Stimulated activated CD4-positive, alpha-beta T cell treated with anti-CD3 and anti-CD28 coated beads, Interleukin-12 subunit alpha, Interleukin-12 subunit beta, amount 100 ng/mL, for 48 hours (primary cell): ENCODE results near the gene ERAS.

Experiments used
- DNase-seq, 3 donors: peaks; one replicate each; pipeline ENCODE4 v3.0.0-alpha.2; 2020; ENCODE audit warnings: low read depth in 2 of 3, low spot score in 1 of 3

The ERAS gene

GRCh38 chrX:48826135-48826875, at the start of gene ERAS:
Gene ERAS (plus strand): TSS chrX:48826513. CDS start chrX:48829124, 2,611 bp downstream.
- DNase-seq = no peak

- no peak for DNase-seq
Measured at GRCh38 chrX:48776818-48777439, 49.4 kb upstream of the ERAS start.

GRCh38 chrX:48779399-48779798, 46.9 kb upstream of the ERAS start:
- no peak for DNase-seq

DNA sequence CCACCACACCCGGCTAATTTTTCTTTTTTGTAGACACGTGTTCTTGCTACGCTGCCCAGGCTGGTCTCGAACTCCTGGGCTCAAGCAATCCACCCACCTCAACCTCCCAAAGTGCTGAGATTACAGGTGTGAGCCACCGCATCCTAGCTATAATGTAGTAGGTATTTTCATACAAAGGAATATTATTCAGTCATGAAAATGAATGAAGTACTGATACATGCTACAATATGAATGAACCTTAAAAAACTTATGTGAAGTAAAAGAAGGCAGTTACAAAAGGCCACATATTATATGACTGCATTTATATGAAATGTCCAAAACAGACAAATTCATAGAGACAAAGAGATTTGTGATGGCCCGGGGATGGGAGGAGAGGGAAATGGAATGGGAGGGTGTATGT, 44.6 kb upstream of the ERAS start:
- DNase-seq = no peak

GRCh38 chrX:48782216-48782615, 44.1 kb upstream of the ERAS start:
- DNase-seq = no peak

DNA sequence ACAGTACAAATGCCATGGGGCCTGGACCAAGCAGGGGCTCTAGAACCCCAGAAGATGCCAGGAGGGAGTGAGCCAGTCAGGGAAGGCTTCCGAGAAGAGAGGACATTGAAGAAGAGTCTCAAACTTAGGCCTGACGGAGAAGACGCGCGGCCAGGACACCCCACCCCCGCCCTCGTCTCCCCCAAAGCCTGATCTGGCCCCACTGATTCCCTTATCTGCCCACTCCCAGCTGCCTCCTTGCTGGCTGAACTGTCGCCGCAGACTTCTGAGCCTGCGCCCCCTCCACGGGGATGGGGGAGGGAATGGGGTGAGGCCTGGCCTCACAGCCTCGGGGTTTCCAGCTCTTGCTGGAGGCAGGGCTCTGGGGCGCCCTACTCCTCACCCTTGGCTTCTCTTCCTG, 43.5 kb upstream of the ERAS start:
- no peak for DNase-seq

- DNase-seq = no peak
Measured at GRCh38 chrX:48784726-48785125, 41.6 kb upstream of the ERAS start.

DNA sequence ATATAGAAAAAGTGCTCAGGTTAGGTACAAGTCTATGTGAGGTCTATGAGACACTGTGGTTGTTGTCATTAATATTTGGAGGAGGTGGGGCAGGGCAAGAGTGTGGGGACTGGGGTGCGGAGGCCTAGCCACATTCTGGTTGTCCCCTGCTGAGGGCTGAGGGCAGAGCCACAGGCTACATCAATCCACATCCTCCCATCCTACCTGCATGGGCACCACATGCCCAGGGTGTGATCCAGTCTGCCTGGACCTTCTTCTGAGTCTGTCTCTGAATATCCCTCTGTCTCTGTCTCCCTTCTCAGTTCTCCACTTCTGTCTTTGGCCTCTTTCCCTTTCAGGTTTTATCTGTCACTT, 41.1 kb upstream of the ERAS start:
- DNase-seq = no peak

- DNase-seq = no peak
Measured at GRCh38 chrX:48785540-48786214, 40.6 kb upstream of the ERAS start.

DNA sequence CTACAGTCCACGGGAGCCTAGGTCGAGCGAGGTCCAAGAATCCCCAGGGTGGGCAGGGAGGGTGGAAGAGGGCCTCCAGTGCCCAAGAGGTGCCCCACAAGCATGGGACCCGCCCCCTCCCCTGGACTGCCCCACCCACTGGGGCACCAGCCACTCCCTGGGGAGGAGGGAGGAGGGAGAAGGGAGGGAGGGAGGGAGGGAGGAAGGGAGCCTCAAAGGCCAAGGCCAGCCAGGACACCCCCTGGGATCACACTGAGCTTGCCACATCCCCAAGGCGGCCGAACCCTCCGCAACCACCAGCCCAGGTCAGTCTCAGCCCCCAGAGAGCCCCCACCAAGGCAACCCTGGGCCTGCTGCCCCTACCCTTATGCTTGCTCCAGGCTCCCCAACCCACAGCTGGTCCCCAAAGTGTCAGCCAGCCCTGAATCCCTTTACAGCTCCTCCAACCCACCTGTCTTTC, 39.9 kb upstream of the ERAS start, which contains the start of gene GATA1:
Gene GATA1 (plus strand): TSS at position 250 of the 460 bp plus-strand sequence. CDS start 4,520 bp downstream, outside the sequence.
- DNase-seq = no peak

DNA sequence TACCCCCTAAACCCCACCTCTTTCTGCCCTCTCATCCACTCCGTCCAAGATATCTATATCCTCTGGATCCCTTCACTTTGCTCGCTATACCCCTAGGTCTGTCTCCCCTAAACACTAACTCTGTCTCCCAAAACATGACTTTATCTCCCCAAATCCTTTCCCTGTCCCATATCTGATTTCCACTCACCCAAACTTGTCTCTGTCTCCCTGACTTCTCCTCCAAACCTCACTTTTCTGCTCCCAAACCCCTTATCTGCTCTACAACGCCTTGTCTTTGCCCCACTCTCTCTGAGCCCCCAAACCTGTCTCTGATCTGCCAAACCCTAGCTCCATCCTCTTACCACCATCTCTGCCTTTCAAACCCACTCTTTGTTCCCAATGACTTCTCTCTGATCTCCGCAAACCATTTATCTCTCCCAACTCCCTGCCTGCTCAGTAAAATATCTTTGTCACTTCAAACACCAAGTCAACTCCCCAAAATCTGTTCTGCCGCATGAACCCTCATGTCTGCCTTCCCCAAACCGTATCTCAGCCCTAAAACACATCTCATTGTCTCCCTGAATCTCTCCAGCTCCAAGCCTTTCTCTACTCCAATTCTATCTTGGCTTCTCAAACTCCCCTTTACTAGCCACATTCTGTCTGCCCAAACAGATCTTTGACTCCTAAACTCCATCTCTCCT, 39.3 kb upstream of the ERAS start:
- no peak for DNase-seq

- DNase-seq = no peak
Measured at GRCh38 chrX:48787505-48788443, 38.5 kb upstream of the ERAS start.

- no peak for DNase-seq
Measured at GRCh38 chrX:48789366-48790220, 36.7 kb upstream of the ERAS start.

DNA sequence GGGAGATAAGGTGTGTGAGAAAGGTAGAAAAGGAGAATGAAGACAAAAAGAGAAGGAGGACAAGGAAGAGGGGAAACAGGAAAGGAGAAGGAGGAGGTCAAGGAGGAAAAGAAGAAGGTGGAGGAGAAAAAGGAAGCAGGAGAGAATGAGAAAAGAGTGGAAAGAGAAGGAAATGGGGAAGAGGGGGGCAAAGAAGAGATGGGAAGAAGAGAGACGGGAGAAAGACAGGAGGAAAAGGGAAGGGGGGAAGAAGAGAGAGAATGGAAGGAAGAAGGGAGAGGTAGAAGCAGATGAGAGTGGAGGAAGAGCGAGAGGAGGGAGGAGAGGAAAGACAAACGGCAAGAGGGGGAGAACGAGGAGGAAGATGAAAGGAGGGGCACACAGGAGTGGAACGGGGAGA, 35.8 kb upstream of the ERAS start:
- no peak for DNase-seq

DNA sequence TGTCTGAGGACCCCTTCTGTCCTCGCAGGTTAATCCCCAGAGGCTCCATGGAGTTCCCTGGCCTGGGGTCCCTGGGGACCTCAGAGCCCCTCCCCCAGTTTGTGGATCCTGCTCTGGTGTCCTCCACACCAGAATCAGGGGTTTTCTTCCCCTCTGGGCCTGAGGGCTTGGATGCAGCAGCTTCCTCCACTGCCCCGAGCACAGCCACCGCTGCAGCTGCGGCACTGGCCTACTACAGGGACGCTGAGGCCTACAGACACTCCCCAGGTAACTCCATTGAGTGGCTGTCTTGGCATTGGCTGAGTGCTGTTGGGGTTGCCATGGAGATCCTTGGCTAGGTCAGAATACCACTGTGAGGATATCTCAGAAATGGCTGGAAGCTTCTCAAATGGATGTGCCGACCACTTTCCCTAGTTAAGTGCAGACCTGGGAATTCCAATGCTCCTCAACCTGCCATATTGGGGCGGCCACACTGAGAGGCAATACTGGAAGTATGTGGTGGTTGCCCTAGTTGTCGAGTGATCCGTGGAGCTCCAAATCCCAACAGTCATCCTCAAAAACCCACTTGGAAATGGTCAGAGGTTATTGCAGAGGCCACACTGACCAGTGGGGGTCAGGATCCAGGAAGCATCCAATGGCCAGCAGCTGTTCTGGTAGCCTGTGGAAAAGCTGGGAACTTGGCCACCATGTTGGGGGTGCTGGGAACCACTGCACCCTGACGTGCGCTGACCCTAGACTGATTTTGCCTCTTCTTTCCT, 35.1 kb upstream of the ERAS start:
- no peak for DNase-seq

DNA sequence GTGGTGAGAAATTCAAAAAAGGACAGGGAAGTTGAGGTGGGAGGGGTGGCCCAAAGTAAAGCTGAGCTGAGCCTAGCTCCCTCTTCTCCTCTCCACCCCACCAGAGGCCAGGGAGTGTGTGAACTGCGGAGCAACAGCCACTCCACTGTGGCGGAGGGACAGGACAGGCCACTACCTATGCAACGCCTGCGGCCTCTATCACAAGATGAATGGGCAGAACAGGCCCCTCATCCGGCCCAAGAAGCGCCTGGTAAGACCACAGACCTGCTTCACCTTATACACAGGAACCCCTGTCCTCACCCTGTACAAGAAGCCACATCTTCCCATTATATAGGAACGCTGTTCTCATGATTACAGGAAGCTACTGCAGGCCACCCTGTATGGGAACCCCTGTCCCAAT, 34.1 kb upstream of the ERAS start:
- no peak for DNase-seq

DNA sequence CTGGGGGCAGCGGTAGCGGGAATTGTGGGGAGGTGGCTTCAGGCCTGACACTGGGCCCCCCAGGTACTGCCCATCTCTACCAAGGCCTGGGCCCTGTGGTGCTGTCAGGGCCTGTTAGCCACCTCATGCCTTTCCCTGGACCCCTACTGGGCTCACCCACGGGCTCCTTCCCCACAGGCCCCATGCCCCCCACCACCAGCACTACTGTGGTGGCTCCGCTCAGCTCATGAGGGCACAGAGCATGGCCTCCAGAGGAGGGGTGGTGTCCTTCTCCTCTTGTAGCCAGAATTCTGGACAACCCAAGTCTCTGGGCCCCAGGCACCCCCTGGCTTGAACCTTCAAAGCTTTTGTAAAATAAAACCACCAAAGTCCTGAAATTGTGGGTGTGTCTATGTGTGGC, 32.4 kb upstream of the ERAS start:
- DNase-seq = no peak

- DNase-seq = no peak
Measured at GRCh38 chrX:48794340-48794910, 31.9 kb upstream of the ERAS start.
